ENCODE results near the gene MEPCE. TPM values are rescaled to one million over a fixed set of nuclear protein-coding genes. Genes with fewer than 3 reads are reported as not detected.

MEPCE gene
- total RNA-seq: 26.9 and 43.7 TPM in 2 replicates

GRCh38 chr7:100429637-100430492, at the start of gene MEPCE:
TSS of gene MEPCE (plus strand) at chr7:100429831. CDS start at chr7:100430019, 188 bp downstream.

GRCh38 chr7:100428199-100428966, 1.2 kb upstream of the MEPCE start, which contains the start of gene ZCWPW1:
TSS of gene ZCWPW1 (minus strand) at chr7:100428703. CDS start at chr7:100420649, 8,054 bp downstream.

GRCh38 chr7:100464210-100464660, 34.6 kb downstream of the MEPCE start, which contains the start of gene SPACDR:
TSS of gene SPACDR (minus strand) at chr7:100464260. CDS start at chr7:100464025, 235 bp downstream.

GRCh38 chr7:100478958-100479660, 49.5 kb downstream of the MEPCE start, which contains the start of gene TSC22D4:
TSS of gene TSC22D4 (minus strand) at chr7:100479214. CDS start at chr7:100478038, 1,176 bp downstream.

Other genes starting within 250 kb of the MEPCE start
- gene PVRIG, start 209.9 kb upstream of the MEPCE start, total RNA-seq: not detected in 2 replicates
- gene SPDYE3, start 122.1 kb upstream of the MEPCE start, total RNA-seq: not detected in 2 replicates
- gene PILRB, start 71.7 kb upstream of the MEPCE start, total RNA-seq: 7.0 and 19.8 TPM in 2 replicates
- not detected in 2 replicates for gene PILRA, start 56.3 kb upstream of the MEPCE start, total RNA-seq
- 0.43 and 0.88 TPM in 2 replicates for gene ZCWPW1, start 1.1 kb upstream of the MEPCE start, total RNA-seq
- gene PPP1R35, start 6.7 kb downstream of the MEPCE start, total RNA-seq: 15.3 and 27.5 TPM in 2 replicates
- 0.72 and 0.88 TPM in 2 replicates for gene SPACDR, start 34.4 kb downstream of the MEPCE start, total RNA-seq
- 35.5 and 37.9 TPM in 2 replicates for gene TSC22D4, start 49.4 kb downstream of the MEPCE start, total RNA-seq
- 0.72 and 1.8 TPM in 2 replicates for gene NYAP1, start 54.1 kb downstream of the MEPCE start, total RNA-seq
- 7.0 and 13.9 TPM in 2 replicates for gene AGFG2, start 109.4 kb downstream of the MEPCE start, total RNA-seq
- 0.72 TPM in 1 of 2 replicates, not detected in the other for gene SAP25, start 144.1 kb downstream of the MEPCE start, total RNA-seq
- 32.8 and 52.5 TPM in 2 replicates for gene LRCH4, start 156.3 kb downstream of the MEPCE start, total RNA-seq
- 0.66 and 0.86 TPM in 2 replicates for gene FBXO24, start 156.5 kb downstream of the MEPCE start, total RNA-seq
- 109 and 167 TPM in 2 replicates for gene PCOLCE, start 172.5 kb downstream of the MEPCE start, total RNA-seq
- gene MOSPD3, start 182.7 kb downstream of the MEPCE start, total RNA-seq: 7.0 and 9.0 TPM in 2 replicates
- gene TFR2, start 211.7 kb downstream of the MEPCE start, total RNA-seq: 0.44 TPM in 1 of 2 replicates, not detected in the other
- gene ACTL6B, start 226.6 kb downstream of the MEPCE start, total RNA-seq: not detected in 2 replicates
- 152 and 165 TPM in 2 replicates for gene GNB2, start 243.9 kb downstream of the MEPCE start, total RNA-seq

Measured in placental pericyte (primary cell).